ENCODE data around the gene PCDHGA1. TPM values are rescaled to one million over a fixed set of nuclear protein-coding genes. Genes with fewer than 3 reads are reported as not detected.
A peak's percentile ranks its signal among the peaks of the same experiment; 100 is the strongest.
"Not testable (repeated sequence)": the region's sequence is repeated elsewhere in the genome, so short reads cannot be mapped to it uniquely, and the experiment has no call there.

Gene PCDHGA1
- total RNA-seq, 1 experiment from 2014 or later = not detected

DNA sequence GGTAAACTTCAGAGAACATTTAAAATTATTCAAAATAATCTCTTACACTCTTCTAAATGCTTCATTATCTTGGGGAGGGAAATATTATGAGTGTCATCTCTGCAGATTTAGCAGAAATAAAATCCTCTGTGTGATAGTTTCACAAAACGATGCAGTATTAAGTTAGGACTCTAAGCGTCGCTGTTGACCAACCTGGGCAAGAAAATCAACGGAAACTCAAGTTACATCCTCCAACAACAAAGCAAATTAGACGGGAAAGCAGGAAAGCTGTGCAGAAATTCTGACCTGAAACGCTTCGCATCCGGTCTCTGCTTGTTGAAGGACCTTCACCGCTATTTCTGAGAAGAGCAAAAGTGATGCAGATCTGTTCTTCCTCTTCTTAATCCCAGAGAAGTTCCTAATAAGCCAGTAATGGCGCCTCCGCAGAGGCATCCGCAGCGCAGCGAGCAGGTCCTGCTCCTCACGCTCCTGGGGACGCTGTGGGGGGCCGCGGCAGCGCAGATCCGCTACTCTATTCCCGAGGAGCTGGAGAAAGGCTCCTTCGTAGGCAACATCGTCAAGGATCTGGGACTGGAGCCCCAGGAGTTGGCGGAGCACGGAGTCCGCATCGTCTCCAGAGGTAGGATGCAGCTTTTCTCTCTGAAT lies 43.5 kb downstream of the PCDHGA1 start, which contains the start of gene PCDHGA6:
PCDHGA6 (plus strand) TSS at position 219 of the 645 bp plus-strand sequence; CDS start at position 412, 193 bp downstream.
- BruUV-seq (replicated peaks) = no TSS peak
- intact Hi-C loops (cut with micrococcal nuclease; ENCODE audit: unreplicated experiment) = no loop called here
- no peaks in the 10 kb centered on the region for H3K4me1 Mint-ChIP-seq (ENCODE audit: low read depth, unreplicated experiment)
- H3K36me3 Mint-ChIP-seq (ENCODE audit: insufficient read depth, unreplicated experiment) = peaks cover 9% of the 10 kb centered on the region
- no peak within 1 kb of the TSS for H3K4me3 Mint-ChIP-seq (ENCODE audit: low read depth, unreplicated experiment)
- H3K9me3 Mint-ChIP-seq (ENCODE audit: low read depth, unreplicated experiment) = peaks cover 9% of the 10 kb centered on the region
- TF ChIP-seq CTCF (IDR thresholded peaks at IDR 0.05; ENCODE audit: unreplicated experiment) = no peak
- CTCF ChIA-PET = no interaction called here
- H3K27ac Mint-ChIP-seq (ENCODE audit: unreplicated experiment) = no peak within 1 kb of the TSS
- H3K27me3 Mint-ChIP-seq (ENCODE audit: unreplicated experiment) = no peaks in the 10 kb centered on the region
- no peak for DNase-seq

- no TSS peak for BruUV-seq (replicated peaks)
- no peak for TF ChIP-seq CTCF (IDR thresholded peaks at IDR 0.05; ENCODE audit: unreplicated experiment)
- Mint-ChIP-seq H3K4me3 (ENCODE audit: low read depth, unreplicated experiment) (no peak overlapping the region), H3K36me3 (ENCODE audit: insufficient read depth, unreplicated experiment) (peaks cover 9% of the 10 kb centered on the region), H3K27me3 (ENCODE audit: unreplicated experiment) (no peaks in the 10 kb centered on the region), H3K4me1 (ENCODE audit: low read depth, unreplicated experiment) (no peaks in the 10 kb centered on the region), H3K9me3 (ENCODE audit: low read depth, unreplicated experiment) (peaks cover 9% of the 10 kb centered on the region), H3K27ac (ENCODE audit: unreplicated experiment) (no peak overlapping the region)
- CTCF ChIA-PET = no interaction called here
- DNase-seq = no peak
- intact Hi-C loops (cut with micrococcal nuclease; ENCODE audit: unreplicated experiment) = no loop called here
These were observed 44.3 kb downstream of the PCDHGA1 start for GRCh38 chr5:141374627-141375026.

GRCh38 chr5:141375444-141376155 lies 45.3 kb downstream of the PCDHGA1 start:
- H3K27ac Mint-ChIP-seq (ENCODE audit: unreplicated experiment); CTCF ChIA-PET; BruUV-seq (replicated peaks); H3K4me3 Mint-ChIP-seq (ENCODE audit: low read depth, unreplicated experiment); DNase-seq; H3K27me3 Mint-ChIP-seq (ENCODE audit: unreplicated experiment); H3K36me3 Mint-ChIP-seq (ENCODE audit: insufficient read depth, unreplicated experiment); H3K4me1 Mint-ChIP-seq (ENCODE audit: low read depth, unreplicated experiment); intact Hi-C loops (cut with micrococcal nuclease; ENCODE audit: unreplicated experiment): not testable (repeated sequence)
- peaks cover 11% of the 10 kb centered on the region for H3K9me3 Mint-ChIP-seq (ENCODE audit: low read depth, unreplicated experiment)

DNA sequence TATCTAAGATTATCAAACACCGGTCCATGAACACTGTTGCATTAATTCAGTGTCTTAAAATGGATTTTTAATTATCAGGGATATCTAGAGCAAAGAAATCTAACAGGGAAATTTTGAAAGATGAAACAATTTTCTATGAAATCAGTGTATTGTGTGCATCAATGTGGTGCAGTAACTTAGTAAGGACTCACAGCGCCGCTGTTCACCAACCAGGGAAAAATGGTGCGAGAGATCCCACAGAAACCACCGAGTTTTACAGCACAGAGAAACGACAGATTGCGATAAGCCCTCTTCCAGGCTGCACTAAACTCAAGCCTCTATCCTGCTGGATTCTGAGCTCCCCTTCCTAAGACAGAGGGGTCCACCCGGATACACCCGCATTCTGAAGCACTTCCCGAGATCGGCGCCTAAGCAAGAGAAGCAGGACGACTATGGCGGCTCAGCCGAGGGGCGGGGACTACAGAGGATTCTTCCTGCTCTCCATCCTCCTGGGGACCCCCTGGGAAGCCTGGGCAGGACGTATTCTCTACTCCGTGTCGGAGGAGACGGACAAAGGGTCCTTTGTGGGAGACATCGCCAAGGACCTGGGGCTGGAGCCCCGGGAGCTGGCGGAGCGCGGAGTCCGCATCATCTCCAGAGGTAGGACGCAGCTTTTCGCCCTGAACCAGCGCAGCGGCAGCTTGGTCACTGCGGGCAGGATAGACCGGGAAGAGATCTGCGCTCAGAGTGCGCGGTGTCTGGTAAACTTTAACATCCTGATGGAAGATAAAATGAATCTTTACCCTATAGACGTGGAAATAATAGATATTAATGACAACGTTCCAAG lies 52.4 kb downstream of the PCDHGA1 start, which contains the start of gene PCDHGA7:
PCDHGA7 (plus strand) TSS at position 274 of the 826 bp plus-strand sequence; CDS start at position 432, 158 bp downstream.
- CTCF ChIA-PET = no interaction called here

More for the DNA sequence above, 52.4 kb downstream of the PCDHGA1 start, which contains the start of gene PCDHGA7:
- Mint-ChIP-seq H3K4me1 (ENCODE audit: low read depth, unreplicated experiment) (no peaks in the 10 kb centered on the region), H3K27me3 (ENCODE audit: unreplicated experiment) (no peaks in the 10 kb centered on the region), H3K4me3 (ENCODE audit: low read depth, unreplicated experiment) (peak within 1 kb of the TSS; percentile 55), H3K9me3 (ENCODE audit: low read depth, unreplicated experiment) (peaks cover 5% of the 10 kb centered on the region), H3K27ac (ENCODE audit: unreplicated experiment) (no peak within 1 kb of the TSS), H3K36me3 (ENCODE audit: insufficient read depth, unreplicated experiment) (peaks cover 4% of the 10 kb centered on the region)
- no peak for DNase-seq
- intact Hi-C loops (cut with micrococcal nuclease; ENCODE audit: unreplicated experiment) = no loop called here
- no peak for TF ChIP-seq CTCF (IDR thresholded peaks at IDR 0.05; ENCODE audit: unreplicated experiment)
- no TSS peak for BruUV-seq (replicated peaks)
